Measurements from ENCODE around the gene ISY1. TPM values are rescaled to one million over a fixed set of nuclear protein-coding genes. Genes with fewer than 3 reads are reported as not detected.
A peak's percentile ranks its signal among the peaks of the same experiment; 100 is the strongest.
"Not testable (repeated sequence)": the region's sequence is repeated elsewhere in the genome, so short reads cannot be mapped to it uniquely, and the experiment has no call there.

The ISY1 gene
- total RNA-seq, 1 donor from 2014 or later, result 30.3 TPM

GRCh38 chr3:129162729-129163579 is 2.1 kb upstream of the ISY1 start:
- Histone ChIP-seq H3K4me1 (peaks cover 26% of the 10 kb centered on the region), H3K27me3 (no peaks in the 10 kb centered on the region), H3K9me3 (no peaks in the 10 kb centered on the region), H3K27ac (peak overlapping the region; percentile 97), H3K4me3 (no peak overlapping the region), H3K36me3 (peaks cover 43% of the 10 kb centered on the region)
- DNase-seq, result no peak
- intact Hi-C loops (cut with DNase I), result no loop called here
- no peak for ATAC-seq
- peak; percentile 10 for TF ChIP-seq CTCF (IDR thresholded peaks at IDR 0.05)

- Histone ChIP-seq H3K9me3 (no peaks in the 10 kb centered on the region), H3K27ac (peak overlapping the region; percentile 97), H3K36me3 (peaks cover 43% of the 10 kb centered on the region), H3K27me3 (no peaks in the 10 kb centered on the region), H3K4me3 (peak overlapping the region; percentile 94), H3K4me1 (peaks cover 26% of the 10 kb centered on the region)
- TF ChIP-seq CTCF (IDR thresholded peaks at IDR 0.05), result no peak
- DNase-seq, result no peak
- intact Hi-C loops (cut with DNase I), result no loop called here
- ATAC-seq, result no peak
Measured at GRCh38 chr3:129161860-129162271, 1.0 kb upstream of the ISY1 start.

DNA sequence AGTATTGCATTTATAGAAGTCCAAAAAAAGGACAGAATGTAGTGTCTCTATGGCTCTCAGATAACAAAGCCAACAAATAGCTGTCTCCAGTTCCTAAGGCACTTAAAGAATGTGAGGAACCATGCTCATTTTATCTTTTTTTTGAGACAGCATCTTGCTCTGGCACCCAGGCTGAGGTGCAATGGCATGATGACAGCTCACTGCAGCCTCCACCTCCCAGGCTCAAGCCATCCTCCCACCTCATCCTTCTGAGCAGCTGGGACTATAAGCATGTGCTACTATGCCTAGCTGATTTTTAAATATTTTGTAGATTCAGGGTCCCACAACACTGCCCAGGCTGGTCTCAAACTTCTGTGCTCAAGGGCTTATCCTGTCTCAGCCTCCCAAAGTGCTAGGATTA is 16.1 kb downstream of the ISY1 start:
- TF ChIP-seq CTCF (IDR thresholded peaks at IDR 0.05), result no peak
- Histone ChIP-seq H3K36me3 (peaks cover 75% of the 10 kb centered on the region), H3K27me3 (no peaks in the 10 kb centered on the region), H3K4me1 (no peaks in the 10 kb centered on the region), H3K4me3 (no peak overlapping the region), H3K27ac (no peak overlapping the region), H3K9me3 (no peaks in the 10 kb centered on the region)
- ATAC-seq (no peak), DNase-seq (no peak)
- intact Hi-C loops (cut with DNase I), result no loop called here

- H3K4me1 ChIP-seq; H3K9me3 ChIP-seq; H3K27ac ChIP-seq; H3K27me3 ChIP-seq; DNase-seq; intact Hi-C loops (cut with DNase I); ATAC-seq; H3K4me3 ChIP-seq: not testable (repeated sequence)
- peaks cover 96% of the 10 kb centered on the region for H3K36me3 ChIP-seq
Measured at GRCh38 chr3:129141011-129141410, 19.9 kb downstream of the ISY1 start.

DNA sequence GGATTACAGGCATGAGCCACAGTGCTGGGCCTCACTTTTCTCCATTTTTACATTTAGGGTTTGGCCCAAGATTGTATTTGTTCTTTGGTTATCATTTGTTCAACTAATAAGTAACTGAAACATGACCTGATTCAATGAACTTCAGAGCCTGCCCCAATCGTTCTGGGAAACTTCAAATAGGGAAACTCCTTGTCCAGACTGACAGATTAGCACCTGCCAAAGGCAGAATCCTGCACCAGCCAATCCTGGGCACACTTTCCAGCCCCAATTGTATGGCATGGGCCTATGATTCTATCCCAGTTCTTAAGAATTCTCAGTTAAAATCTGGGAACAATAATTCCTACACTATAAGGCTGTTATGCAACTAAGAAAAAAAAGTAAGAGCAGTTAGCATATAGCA is 21.0 kb downstream of the ISY1 start:
- intact Hi-C loops (cut with DNase I), result no loop called here
- no peak for ATAC-seq
- H3K4me1 ChIP-seq, result no peaks in the 10 kb centered on the region
- no peak overlapping the region for H3K27ac ChIP-seq
- no peaks in the 10 kb centered on the region for H3K9me3 ChIP-seq
- H3K4me3 ChIP-seq, result no peak overlapping the region
- H3K36me3 ChIP-seq, result peaks cover 93% of the 10 kb centered on the region
- no peak for DNase-seq
- no peaks in the 10 kb centered on the region for H3K27me3 ChIP-seq
- TF ChIP-seq CTCF (IDR thresholded peaks at IDR 0.05), result no peak

- DNase-seq; H3K27me3 ChIP-seq; ATAC-seq; H3K4me3 ChIP-seq; H3K27ac ChIP-seq; intact Hi-C loops (cut with DNase I); H3K4me1 ChIP-seq; H3K9me3 ChIP-seq: not testable (repeated sequence)
- peaks cover 93% of the 10 kb centered on the region for H3K36me3 ChIP-seq
Measured at GRCh38 chr3:129136275-129136674, 24.6 kb downstream of the ISY1 start.

All from upper lobe of right lung (tissue), 1 donor.